GM19463 (cell line): ENCODE measurements around the gene AANAT.

ENCODE experiments used
- ATAC-seq: cut with Tn5 transposase; IDR thresholded peaks from one replicate; pipeline ENCODE4 v1.9.1; 2021; ENCODE audit warnings: mild to moderate bottlenecking, moderate library complexity; ENCODE audit not compliant: unreplicated experiment

Gene AANAT

DNA sequence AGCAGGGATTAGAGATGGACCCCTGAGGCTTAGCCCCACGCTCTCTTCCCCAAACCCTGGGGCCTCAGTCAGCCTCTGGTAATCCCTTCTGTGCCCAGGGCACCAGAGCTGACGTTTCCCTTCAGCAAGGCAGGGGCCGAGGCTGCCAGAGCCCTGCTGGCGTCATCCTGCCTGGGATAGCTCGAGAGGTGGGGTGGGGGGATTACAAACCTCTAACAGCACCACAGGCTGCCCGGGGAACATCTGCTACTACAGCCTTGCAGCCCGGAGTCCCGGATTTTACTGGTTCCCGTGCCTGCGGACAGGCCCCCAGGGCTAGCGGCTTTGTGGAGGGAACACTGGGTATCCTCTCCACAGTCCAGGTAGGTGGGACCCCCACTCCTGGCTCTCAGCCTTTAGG is at the start of gene AANAT:
AANAT (plus strand) TSS at position 238 of the 400 bp plus-strand sequence. CDS start 1,144 bp downstream, outside the sequence.
- ATAC-seq: no peak

DNA sequence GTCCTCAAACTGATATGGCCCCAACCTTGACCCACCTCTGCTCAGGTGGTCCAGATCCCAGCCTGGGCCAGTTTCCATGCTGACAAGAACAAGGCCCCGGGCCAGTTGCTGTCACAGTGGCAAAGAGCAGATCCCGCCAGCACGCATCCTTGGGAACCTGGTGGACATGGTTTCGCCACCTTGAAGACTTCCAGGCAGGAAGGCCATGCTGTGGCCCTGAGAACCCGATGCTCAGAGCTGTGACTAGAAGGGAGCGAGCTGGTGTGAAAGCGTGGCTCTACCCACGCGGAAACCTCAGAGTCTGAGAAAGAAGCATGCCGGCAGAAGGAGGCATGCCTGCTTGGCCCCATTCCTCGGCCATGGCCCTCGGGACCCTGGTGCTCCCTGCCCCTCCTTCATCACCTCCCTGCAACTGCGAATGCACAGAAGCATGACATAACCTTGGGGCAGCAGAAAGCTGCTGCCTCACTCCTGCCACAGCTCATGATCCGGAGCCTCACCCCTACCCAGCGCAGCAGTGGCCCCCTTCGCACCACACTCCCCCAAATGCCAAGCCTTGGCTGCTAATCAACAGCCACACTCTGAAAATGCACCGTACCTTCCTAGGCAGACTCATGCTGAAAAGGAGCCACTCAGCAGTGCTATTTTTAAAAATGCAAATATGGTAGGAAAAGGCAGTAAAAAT is 47.7 kb upstream of the AANAT start:
- no peak for ATAC-seq

- no peak for ATAC-seq
Observed at GRCh38 chr17:76420356-76421043, 46.9 kb upstream of the AANAT start.

GRCh38 chr17:76421044-76421407 is 46.4 kb upstream of the AANAT start:
- no peak for ATAC-seq

- ATAC-seq: no peak
Observed at GRCh38 chr17:76422406-76422805, 45.0 kb upstream of the AANAT start.

- no peak for ATAC-seq
Observed at GRCh38 chr17:76422860-76423259, 44.5 kb upstream of the AANAT start.

GRCh38 chr17:76426853-76427252 is 40.5 kb upstream of the AANAT start:
- ATAC-seq: no peak

DNA sequence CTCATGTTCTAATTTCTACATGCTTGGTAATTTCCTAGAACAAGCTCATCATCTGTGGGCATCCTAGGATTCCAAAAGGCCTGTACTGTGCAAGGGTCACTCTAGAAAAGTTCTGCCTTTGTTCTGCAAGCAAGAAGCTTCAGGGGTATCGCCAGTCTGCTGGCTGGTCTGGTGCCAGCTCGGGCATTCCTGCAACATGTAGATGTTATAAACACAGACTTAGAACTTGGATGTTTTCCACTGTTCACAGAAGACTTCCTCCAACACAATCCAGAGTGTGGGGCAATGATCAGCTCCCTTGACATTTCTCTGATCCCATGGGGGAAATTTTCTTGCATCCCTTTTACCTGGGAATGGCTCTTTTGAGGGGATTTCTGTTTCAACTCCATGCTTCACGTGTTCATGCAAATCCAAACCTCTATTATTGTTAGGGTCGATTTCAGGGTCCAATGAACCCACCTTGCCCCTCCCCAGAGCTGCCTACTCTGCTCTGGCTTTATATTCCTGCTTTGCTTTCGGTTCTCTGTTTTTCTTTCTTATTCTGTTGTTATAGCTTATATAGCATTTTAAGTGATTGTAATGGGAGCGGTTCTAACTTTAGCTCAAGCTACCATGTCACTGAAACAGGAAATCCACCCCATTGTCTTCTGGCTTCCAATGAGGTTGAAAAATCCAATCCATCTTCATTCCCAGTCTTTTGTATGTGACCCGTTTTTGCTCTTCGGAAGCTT is 39.7 kb upstream of the AANAT start:
- ATAC-seq: no peak

DNA sequence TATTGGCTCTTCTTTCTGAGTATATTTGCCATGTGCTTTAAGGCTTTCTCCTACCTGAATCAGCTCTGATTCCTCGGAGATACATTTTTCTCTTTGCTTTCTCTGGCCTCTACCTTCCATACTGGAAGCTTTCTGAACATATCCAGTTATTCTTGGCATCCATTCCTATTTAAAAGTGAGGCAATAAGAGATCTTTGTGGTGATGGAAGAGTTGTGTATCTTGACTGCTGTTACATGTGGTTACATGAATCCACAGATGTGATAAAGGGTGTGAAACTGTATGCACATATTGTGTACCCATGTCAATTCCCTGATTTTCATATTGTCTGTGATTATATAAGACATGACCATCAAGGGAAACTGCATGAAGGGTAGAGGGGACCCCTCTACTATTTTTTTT is 38.9 kb upstream of the AANAT start:
- no peak for ATAC-seq

GRCh38 chr17:76431509-76431908 is 35.9 kb upstream of the AANAT start:
- no peak for ATAC-seq

GRCh38 chr17:76432004-76432403 is 35.4 kb upstream of the AANAT start:
- ATAC-seq: no peak

GRCh38 chr17:76432712-76433336 is 34.6 kb upstream of the AANAT start:
- no peak for ATAC-seq

- no peak for ATAC-seq
Observed at GRCh38 chr17:76433693-76434092, 33.7 kb upstream of the AANAT start.

DNA sequence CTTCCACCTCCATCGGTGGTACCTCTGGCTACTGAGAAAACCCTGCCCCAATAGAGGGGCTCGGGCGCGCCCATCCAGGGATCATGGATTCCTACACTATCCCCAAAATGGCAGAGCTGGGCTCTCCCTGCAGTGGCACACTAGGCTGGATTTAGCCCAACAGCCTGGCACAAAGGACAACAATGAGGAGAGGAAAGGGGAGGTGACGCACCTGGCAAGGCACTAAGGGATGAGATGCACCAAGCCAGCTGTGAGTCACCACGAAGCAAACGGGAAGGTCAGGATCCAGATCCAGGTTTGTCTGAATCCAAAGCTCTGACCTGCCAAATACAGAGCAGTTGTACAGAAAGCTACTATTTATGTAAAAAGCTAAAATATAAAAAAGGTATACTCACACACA is 32.5 kb upstream of the AANAT start:
- ATAC-seq: no peak

DNA sequence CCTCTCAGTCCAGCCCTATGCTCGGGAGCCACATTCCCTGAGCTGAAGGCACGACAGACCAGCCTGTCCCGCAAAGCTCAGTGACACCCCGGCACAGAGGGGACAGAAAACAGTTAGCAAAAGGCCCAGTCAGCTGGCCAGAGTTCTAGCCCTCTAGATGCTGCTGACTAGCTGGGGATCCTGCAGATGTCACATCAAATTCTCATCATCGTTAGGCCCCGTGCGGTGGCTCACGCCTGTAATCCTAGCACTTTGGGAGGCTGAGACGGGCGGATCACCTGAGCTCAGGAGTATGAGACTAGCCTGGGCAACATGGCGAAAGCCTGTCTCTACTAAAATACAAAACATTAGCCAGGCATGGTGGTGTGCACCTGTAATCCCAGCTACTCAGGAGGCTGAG is 31.7 kb upstream of the AANAT start:
- no peak for ATAC-seq

GRCh38 chr17:76437467-76438402 is 29.7 kb upstream of the AANAT start:
- ATAC-seq: no peak

DNA sequence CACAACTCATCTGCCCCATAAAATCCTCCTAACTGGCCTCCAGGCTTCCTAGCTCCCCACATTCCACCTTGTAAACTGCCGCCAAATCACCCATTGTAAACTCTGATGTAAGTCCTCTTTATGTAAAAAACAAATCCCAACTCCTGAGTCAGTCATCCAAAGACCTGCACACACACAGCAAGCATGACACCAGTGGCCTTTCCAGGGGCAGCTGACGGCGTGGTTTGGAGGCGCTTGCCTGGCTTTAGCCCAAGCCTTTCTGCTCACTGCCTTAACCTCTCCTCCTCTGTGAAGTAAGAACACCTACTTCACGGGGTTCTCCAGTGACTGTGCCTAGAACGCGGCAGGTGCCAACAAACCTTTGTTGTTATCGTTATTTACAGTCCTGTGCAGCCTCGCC is 28.5 kb upstream of the AANAT start:
- no peak for ATAC-seq

DNA sequence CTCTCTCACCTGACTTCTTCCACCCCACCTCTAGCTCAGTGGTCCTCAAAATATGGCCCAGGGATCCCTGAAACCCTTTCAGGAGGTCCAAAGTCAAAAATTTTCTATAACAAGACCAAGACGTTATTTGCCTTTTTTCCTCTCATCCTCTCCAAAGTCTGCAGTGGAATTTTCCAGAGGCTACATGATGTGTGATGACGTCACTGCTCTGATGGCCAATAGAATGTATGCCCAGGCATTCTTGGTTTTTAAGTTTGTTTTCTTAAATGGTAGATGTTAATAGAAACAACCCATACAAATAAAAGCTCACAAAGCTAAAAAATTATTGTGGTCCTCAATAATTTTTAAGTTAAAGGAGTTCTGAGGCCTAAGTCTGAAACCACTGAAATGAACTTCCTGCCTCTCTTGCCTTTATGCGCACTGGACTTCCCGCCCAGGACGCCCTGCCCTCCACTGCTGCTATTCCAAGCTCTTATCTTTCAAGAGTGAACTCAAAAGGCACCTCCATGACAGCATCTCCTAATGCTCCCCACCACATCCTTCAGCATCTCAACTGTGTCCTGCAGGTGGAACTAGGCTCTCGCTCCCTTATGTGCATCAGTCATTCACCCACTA is 28.0 kb upstream of the AANAT start:
- no peak for ATAC-seq

DNA sequence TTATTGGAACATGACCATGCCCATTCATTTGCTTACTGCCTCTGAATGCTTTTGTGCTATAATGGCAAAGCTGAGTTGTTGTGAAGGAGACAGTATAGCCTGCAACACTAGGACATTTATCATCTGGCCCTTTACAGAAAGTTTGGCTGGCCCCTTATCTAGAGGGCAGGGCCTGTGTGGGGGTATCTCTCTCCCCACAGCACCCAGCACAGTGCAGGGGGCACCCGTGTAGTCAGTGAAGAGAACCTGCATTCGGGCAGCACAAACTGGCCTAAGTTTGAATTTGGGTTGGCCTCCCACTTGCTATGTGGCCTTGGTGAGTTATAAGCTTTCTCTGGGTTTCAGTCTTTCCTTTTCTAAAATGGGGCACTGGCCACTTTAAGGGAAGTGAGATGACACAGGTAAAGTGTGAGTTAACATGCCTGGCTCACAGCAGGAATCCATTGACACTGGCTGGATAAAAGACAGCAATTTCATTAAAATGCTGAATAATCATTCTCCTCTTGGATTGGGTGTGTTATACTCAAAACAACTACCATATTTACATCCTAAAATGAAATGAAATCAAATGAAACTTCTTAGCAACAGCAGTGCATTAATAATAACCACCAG is 26.5 kb upstream of the AANAT start:
- no peak for ATAC-seq
